Activated B cell treated with CpG ODN at 0.5 μM for 24 hours (primary cell): ENCODE data around the gene RAD51B. TPM values are rescaled to one million over a fixed set of nuclear protein-coding genes. Genes with fewer than 3 reads are reported as not detected.

Experiments
- ATAC-seq: fragments of 200-7000 bp; cut with Tn5 transposase; one replicate; pipeline ENCODE4 v1.10.0; 2021; ENCODE audit warnings: low read depth, mild to moderate bottlenecking, moderate library complexity
- CTCF ChIA-PET: fragments of 350-600 bp; sonication (Branson Sonifier 250); formaldehyde crosslinking; loops from one replicate; lab custom pipeline; 2021; ENCODE audit warnings: antibody characterized with exemption; lab: Charles Lee
- POLR2A ChIA-PET: fragments of 350-600 bp; sonication (Branson Sonifier 250); formaldehyde crosslinking; loops from one replicate; lab custom pipeline; 2021; ENCODE audit warnings: antibody characterized with exemption; lab: Charles Lee
- DNase-seq: peaks from one replicate; pipeline ENCODE4 v3.0.0; 2022
- H3K27ac Mint-ChIP-seq: one replicate; pipeline ENCODE4 v1.8.0; 2020; ENCODE audit warnings: mixed read lengths
- H3K27me3 Mint-ChIP-seq: one replicate; pipeline ENCODE4 v1.8.0; 2021; ENCODE audit warnings: mixed read lengths
- H3K36me3 Mint-ChIP-seq: one replicate; pipeline ENCODE4 v1.8.0; 2021; ENCODE audit warnings: low read depth, mixed read lengths
- H3K4me1 Mint-ChIP-seq: one replicate; pipeline ENCODE4 v1.8.0; 2021; ENCODE audit warnings: mixed read lengths
- H3K4me3 Mint-ChIP-seq: one replicate; pipeline ENCODE4 v1.8.0; 2020; ENCODE audit warnings: mild to moderate bottlenecking, mixed read lengths
- H3K9me3 Mint-ChIP-seq: one replicate; pipeline ENCODE4 v1.8.0; 2020; ENCODE audit warnings: mixed read lengths
- intact Hi-C: fragments of 100-400 bp; cut with micrococcal nuclease; formaldehyde crosslinking; loops from one replicate; pipeline ENCODE4 v1.15.1; 2024
- total RNA-seq: library from RNA; stranded (reverse); gene quantifications from 2 replicates; pipeline ENCODE4 v1.2.3, GENCODE V29; 2022
- TF ChIP-seq, protein P1 (sequence below): fragments of 200-600 bp; IDR thresholded peaks from one replicate; pipeline ENCODE4 v1.8.0; 2022; ENCODE audit warnings: antibody characterized with exemption, mild to moderate bottlenecking

RAD51B gene
- total RNA-seq, 1 donor from 2014 or later: 53.9 TPM

DNA sequence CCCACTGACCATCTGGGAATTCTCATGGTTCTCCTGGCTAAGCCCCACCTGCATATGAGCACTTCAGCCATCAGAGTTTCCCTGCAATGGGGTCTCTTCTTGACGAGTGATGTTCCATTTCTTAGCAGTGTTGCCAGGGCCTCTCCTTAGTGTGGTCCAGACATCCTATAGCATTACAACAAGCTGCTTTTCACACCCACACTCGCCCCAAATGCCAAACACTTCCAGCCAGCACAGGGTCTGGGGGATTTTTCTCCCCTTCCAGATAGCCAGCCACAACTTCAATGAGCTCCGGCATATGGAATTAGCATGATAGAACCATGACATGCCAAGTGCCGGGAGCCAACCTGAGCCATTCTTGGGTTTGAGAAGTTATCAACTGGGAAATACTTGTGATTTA, 705.9 kb downstream of the RAD51B start:
- intact Hi-C loops: no loop called here
- Mint-ChIP-seq H3K9me3 (peaks cover 11% of the 10 kb centered on the region), H3K4me1 (peaks cover 58% of the 10 kb centered on the region), H3K4me3 (no peak overlapping the region), H3K27ac (no peak overlapping the region), H3K36me3 (peaks cover 6% of the 10 kb centered on the region), H3K27me3 (no peaks in the 10 kb centered on the region)
- ChIA-PET CTCF (no interaction called here), POLR2A (interaction anchor here (0.6 to 9.1 kb wide), 3 partner anchors 17 to 273 kb away, joined by 4 to 74 read pairs (median 11); no protein-coding TSS in a partner anchor)
- DNase-seq (no peak), ATAC-seq (no peak)
- TF ChIP-seq, protein P1, sequence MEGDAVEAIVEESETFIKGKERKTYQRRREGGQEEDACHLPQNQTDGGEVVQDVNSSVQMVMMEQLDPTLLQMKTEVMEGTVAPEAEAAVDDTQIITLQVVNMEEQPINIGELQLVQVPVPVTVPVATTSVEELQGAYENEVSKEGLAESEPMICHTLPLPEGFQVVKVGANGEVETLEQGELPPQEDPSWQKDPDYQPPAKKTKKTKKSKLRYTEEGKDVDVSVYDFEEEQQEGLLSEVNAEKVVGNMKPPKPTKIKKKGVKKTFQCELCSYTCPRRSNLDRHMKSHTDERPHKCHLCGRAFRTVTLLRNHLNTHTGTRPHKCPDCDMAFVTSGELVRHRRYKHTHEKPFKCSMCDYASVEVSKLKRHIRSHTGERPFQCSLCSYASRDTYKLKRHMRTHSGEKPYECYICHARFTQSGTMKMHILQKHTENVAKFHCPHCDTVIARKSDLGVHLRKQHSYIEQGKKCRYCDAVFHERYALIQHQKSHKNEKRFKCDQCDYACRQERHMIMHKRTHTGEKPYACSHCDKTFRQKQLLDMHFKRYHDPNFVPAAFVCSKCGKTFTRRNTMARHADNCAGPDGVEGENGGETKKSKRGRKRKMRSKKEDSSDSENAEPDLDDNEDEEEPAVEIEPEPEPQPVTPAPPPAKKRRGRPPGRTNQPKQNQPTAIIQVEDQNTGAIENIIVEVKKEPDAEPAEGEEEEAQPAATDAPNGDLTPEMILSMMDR: no peak

DNA sequence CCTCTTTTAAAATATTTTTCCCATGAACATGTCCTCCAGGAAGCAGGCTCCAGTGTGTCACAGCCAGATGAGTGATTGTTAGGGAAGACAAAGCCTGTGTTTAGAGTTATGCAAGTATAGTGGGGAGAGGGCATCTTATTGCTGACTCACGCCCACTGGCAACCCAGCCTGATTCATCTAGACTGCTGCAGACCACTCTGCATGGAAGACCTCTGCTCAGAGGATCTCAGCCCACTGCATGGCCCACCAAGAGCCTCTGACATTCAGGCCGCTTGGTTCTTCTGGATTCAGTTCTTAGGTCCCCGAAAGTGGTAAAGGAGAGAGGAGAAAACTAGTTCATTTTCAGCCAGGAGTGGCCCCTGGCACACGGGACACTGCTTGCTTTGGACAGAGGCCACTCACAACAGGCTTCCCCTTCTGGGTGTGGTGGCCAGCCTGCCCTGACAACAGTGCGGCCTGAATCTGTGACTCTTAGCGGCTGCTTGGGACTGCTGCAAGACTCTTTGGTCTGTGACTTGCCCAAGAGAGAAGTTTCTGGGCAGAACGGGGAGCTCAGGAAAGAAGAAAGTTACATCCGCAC, 707.0 kb downstream of the RAD51B start:
- CTCF ChIA-PET: no interaction called here
- intact Hi-C loops: no loop called here
- TF ChIP-seq, protein P1: no peak
- H3K36me3 Mint-ChIP-seq: peaks cover 8% of the 10 kb centered on the region
- ATAC-seq (no peak), DNase-seq (no peak)
- H3K27ac Mint-ChIP-seq: peak overlapping the region; percentile 61
- H3K4me3 Mint-ChIP-seq: no peak overlapping the region
- no peaks in the 10 kb centered on the region for H3K27me3 Mint-ChIP-seq
- H3K4me1 Mint-ChIP-seq: peaks cover 49% of the 10 kb centered on the region
- peaks cover 13% of the 10 kb centered on the region for H3K9me3 Mint-ChIP-seq
- POLR2A ChIA-PET: interaction anchor here (1.1 to 9.1 kb wide), 7 partner anchors 13 to 290 kb away, joined by 5 to 74 read pairs (median 6); partner anchors contain the start of gene ZFP36L1

DNA sequence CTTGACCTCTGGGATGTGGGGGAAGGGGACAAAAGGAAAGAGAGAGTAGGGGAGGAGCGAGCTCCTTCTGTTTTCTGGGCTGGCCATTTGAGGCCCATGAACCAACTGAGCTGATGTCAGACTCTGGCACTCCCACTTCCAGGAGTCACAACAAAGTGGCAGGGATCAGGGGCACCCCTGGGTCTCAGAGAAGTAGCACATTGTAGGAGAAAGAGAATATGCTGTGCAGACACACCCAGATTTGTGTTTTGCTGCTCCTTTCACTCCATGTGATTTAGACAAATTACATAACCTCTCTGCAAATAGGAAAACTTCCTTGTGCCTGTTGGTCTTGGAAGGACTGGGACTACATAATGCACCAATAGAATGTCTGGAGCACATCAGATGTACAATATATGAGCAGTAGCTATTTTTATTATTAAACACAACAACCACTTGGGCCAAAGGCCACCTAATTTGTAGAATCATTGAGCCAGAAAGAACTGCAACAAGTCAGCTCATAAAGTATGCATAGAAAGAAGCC, 707.8 kb downstream of the RAD51B start:
- peak overlapping the region; percentile 91 for H3K27ac Mint-ChIP-seq
- intact Hi-C loops: no loop called here

DNA sequence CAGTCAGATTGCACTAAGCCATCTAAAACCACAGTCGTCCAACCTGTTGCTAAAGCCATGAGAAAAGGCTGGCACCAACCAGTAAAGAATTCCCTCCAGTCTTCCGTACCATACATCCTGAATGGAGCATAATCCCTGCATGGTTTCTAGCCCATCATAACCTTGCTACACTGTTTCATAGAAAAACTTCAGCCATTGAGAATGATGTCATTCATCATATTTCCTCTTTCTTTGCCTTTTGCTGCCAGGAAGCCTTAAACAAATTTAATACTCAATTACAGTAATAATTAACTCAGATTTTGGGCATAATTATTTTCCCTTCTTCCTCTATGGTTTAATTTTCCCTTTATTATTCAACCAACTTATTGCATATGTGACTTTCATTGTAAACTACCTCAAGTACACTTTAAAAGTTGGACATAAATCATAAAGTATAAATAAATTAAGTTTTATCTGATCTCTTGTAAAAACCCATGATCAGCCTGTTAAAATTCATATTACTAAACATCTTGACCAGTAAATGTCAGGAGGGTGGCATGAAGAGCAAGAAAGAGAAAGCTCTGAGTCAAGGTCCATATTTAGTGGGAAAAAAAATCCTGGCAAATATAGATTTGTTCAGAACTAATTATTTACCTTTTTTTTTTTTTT, 708.6 kb downstream of the RAD51B start:
- peaks cover 8% of the 10 kb centered on the region for H3K36me3 Mint-ChIP-seq
- ChIA-PET CTCF (interaction anchor here (0.6 kb wide), 1 partner anchor 159 kb away, joined by 3 read pairs; no protein-coding TSS in a partner anchor), POLR2A (interaction anchor here (0.5 to 9.1 kb wide), 15 partner anchors 9 to 286 kb away, joined by 3 to 74 read pairs (median 7); partner anchors contain the start of gene ZFP36L1)
- H3K9me3 Mint-ChIP-seq: peaks cover 15% of the 10 kb centered on the region
- no peak for DNase-seq
- H3K27ac Mint-ChIP-seq: peak overlapping the region; percentile 91
- H3K4me1 Mint-ChIP-seq: peaks cover 34% of the 10 kb centered on the region
- ATAC-seq: peak; percentile 77
- TF ChIP-seq, protein P1: no peak
- H3K4me3 Mint-ChIP-seq: peak overlapping the region; percentile 70
- no peaks in the 10 kb centered on the region for H3K27me3 Mint-ChIP-seq
- intact Hi-C loops: loop anchor here (2.0 kb wide), 2 partner anchors 21 to 33 kb away; no protein-coding TSS in a partner anchor

More for the DNA sequence above, 707.8 kb downstream of the RAD51B start:
- Mint-ChIP-seq H3K36me3 (peaks cover 8% of the 10 kb centered on the region), H3K4me3 (no peak overlapping the region), H3K9me3 (peaks cover 15% of the 10 kb centered on the region), H3K27me3 (no peaks in the 10 kb centered on the region), H3K4me1 (peaks cover 42% of the 10 kb centered on the region)
- TF ChIP-seq, protein P1: no peak
- ATAC-seq (peak; percentile 52), DNase-seq (no peak)
- CTCF ChIA-PET: no interaction called here
- POLR2A ChIA-PET: interaction anchor here (0.6 to 9.1 kb wide), 15 partner anchors 9 to 289 kb away, joined by 4 to 74 read pairs (median 6); partner anchors contain the start of gene ZFP36L1

DNA sequence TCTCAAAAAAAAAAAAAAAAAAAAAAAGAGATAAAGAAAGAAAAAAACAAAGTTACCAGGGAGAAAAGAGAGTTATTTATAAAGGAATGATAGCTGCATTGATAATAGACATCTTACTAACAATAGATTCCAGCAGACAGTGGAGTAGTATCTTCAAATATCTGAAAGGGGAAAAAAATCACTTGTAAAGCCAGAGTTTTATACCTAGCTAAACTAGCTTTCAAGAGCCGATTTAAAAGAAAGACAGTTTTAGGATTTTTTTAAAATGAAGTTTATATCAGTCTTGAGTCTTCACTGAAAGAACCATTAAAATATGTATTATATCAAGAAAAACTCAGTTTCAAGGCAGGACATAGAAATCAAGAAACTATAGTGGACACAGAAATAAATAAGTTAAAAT, 710.9 kb downstream of the RAD51B start:
- ATAC-seq (no peak), DNase-seq (no peak)
- H3K27ac Mint-ChIP-seq: no peak overlapping the region
- no peak overlapping the region for H3K4me3 Mint-ChIP-seq
- peaks cover 8% of the 10 kb centered on the region for H3K36me3 Mint-ChIP-seq
- intact Hi-C loops: no loop called here
- TF ChIP-seq, protein P1: no peak
- H3K4me1 Mint-ChIP-seq: peaks cover 30% of the 10 kb centered on the region
- no peaks in the 10 kb centered on the region for H3K27me3 Mint-ChIP-seq
- H3K9me3 Mint-ChIP-seq: peaks cover 13% of the 10 kb centered on the region
- POLR2A ChIA-PET: interaction anchor here (1.5 to 9.1 kb wide), 5 partner anchors 22 to 286 kb away, joined by 4 to 74 read pairs (median 7); partner anchors contain the start of gene ZFP36L1
- CTCF ChIA-PET: no interaction called here
